Fibroblast of villous mesenchyme (primary cell): ENCODE measurements around the gene DIABLO. TPM values are rescaled to one million over a fixed set of nuclear protein-coding genes. Genes with fewer than 3 reads are reported as not detected.

Experiments
- DNase-seq: peaks from one replicate; pipeline ENCODE4 v3.0.0-alpha.2; 2010; ENCODE audit warnings: low read depth
- H3K4me3 ChIP-seq: 2 replicates; pipeline ENCODE4 v1.5.1; 2011; ENCODE audit warnings: low read depth, mild to moderate bottlenecking, low read length
- CTCF ChIP-seq: IDR thresholded peaks from 2 replicates; pipeline ENCODE4 v1.5.1; 2012; ENCODE audit warnings: low read depth, mild to moderate bottlenecking, low read length; ENCODE audit not compliant: insufficient read depth
- small RNA-seq: library from RNA; depleted of rRNA; stranded (forward); fragments of <200 nt; gene quantifications from one replicate; pipeline ENCODE3, GENCODE V24; 2012
- total RNA-seq: library from RNA; depleted of rRNA; stranded (reverse); fragments of >200 nt; gene quantifications from 2 replicates; pipeline ENCODE4 v1.2.3, GENCODE V29; 2012

The DIABLO gene
- total RNA-seq, 1 donor = 74.3 TPM

GRCh38 chr12:122166422-122167349, 59.2 kb downstream of the DIABLO start:
- TF ChIP-seq CTCF = no peak
- H3K4me3 ChIP-seq = no peak overlapping the region
- DNase-seq = no peak

- no peak overlapping the region for H3K4me3 ChIP-seq
- TF ChIP-seq CTCF = no peak
- no peak for DNase-seq
Measured at GRCh38 chr12:122162976-122163375, 62.9 kb downstream of the DIABLO start.

- H3K4me3 ChIP-seq = no peak overlapping the region
- no peak for DNase-seq
- no peak for TF ChIP-seq CTCF
Measured at GRCh38 chr12:122161682-122162081, 64.2 kb downstream of the DIABLO start.

- no peak for TF ChIP-seq CTCF
- DNase-seq = no peak
- H3K4me3 ChIP-seq = no peak overlapping the region
Measured at GRCh38 chr12:122160761-122161160, 65.1 kb downstream of the DIABLO start.

- no peak for TF ChIP-seq CTCF
- no peak overlapping the region for H3K4me3 ChIP-seq
- no peak for DNase-seq
Measured at GRCh38 chr12:122159882-122160281, 66.0 kb downstream of the DIABLO start.

- DNase-seq = no peak
- no peak for TF ChIP-seq CTCF
- H3K4me3 ChIP-seq = no peak overlapping the region
Measured at GRCh38 chr12:122158700-122159285, 67.1 kb downstream of the DIABLO start.

Small RNA genes lying within 50 kb of the gene (small RNA-seq; reads per million reads assigned to genes)
- 0.75 reads per million for gene DIABLO

Other genes starting within 250 kb of the DIABLO start
- gene BCL7A, start 204.2 kb downstream of the DIABLO start, total RNA-seq = 3.9 TPM in 2 replicates
- 16.4 and 18.4 TPM in 2 replicates for gene MLXIP, start 147.3 kb downstream of the DIABLO start, total RNA-seq
- not detected in 2 replicates for gene IL31, start 51.8 kb downstream of the DIABLO start, total RNA-seq
- gene LRRC43, start 42.9 kb downstream of the DIABLO start, total RNA-seq = 1.6 and 1.7 TPM in 2 replicates
- gene B3GNT4, start 22.3 kb downstream of the DIABLO start, total RNA-seq = under 0.01 TPM in 2 replicates
- gene VPS33A, start 40.4 kb upstream of the DIABLO start, total RNA-seq = 19.0 and 23.7 TPM in 2 replicates
- 66.9 and 79.6 TPM in 2 replicates for gene CLIP1, start 196.6 kb upstream of the DIABLO start, total RNA-seq